HFF-Myc (cell line): ENCODE data around the gene SCD5.

Source experiments
- DNase-seq: peaks from one replicate; pipeline ENCODE4 v3.0.0-alpha.2; 2011; ENCODE audit warnings: low read depth; ENCODE audit errors: extremely low read depth
- H3K4me3 ChIP-seq: replicated peaks from 2 replicates; pipeline ENCODE4 v1.5.1; 2011; ENCODE audit warnings: low read depth, mild to moderate bottlenecking, control low read depth, low read length
- CTCF ChIP-seq: IDR thresholded peaks from 2 replicates; pipeline ENCODE4 v1.5.1; 2012; ENCODE audit warnings: mild to moderate bottlenecking, low read depth, low read length, control low read depth; ENCODE audit errors: missing control alignments

Gene SCD5

GRCh38 chr4:82728301-82728700 lies 70.3 kb downstream of the SCD5 start:
- no peak for DNase-seq
- TF ChIP-seq CTCF, result no peak

GRCh38 chr4:82726596-82726995 lies 72.0 kb downstream of the SCD5 start:
- H3K4me3 ChIP-seq, result no peak overlapping the region
- TF ChIP-seq CTCF, result no peak
- no peak for DNase-seq

More at GRCh38 chr4:82728301-82728700, 70.3 kb downstream of the SCD5 start:
- H3K4me3 ChIP-seq, result no peak overlapping the region

- TF ChIP-seq CTCF, result peak; percentile 70
- H3K4me3 ChIP-seq, result no peak overlapping the region
- DNase-seq, result peak; percentile 37
Observed at GRCh38 chr4:82721819-82722423, 76.7 kb downstream of the SCD5 start.

GRCh38 chr4:82718162-82718940 lies 80.2 kb downstream of the SCD5 start:
- no peak for DNase-seq
- H3K4me3 ChIP-seq, result no peak overlapping the region
- no peak for TF ChIP-seq CTCF

- no peak for DNase-seq
- no peak overlapping the region for H3K4me3 ChIP-seq
- no peak for TF ChIP-seq CTCF
Observed at GRCh38 chr4:82715731-82716617, 82.6 kb downstream of the SCD5 start.

- no peak for TF ChIP-seq CTCF
- no peak overlapping the region for H3K4me3 ChIP-seq
- DNase-seq, result no peak
Observed at GRCh38 chr4:82713856-82714255, 84.7 kb downstream of the SCD5 start.
